GM12874 (cell line): ENCODE data around the gene WASF2.

ENCODE experiments used
- CTCF ChIP-seq: IDR thresholded peaks from 2 replicates; pipeline ENCODE4 v1.5.1; 2011; ENCODE audit warnings: low read depth, mild to moderate bottlenecking, control low read depth, low read length, moderate library complexity; ENCODE audit not compliant: insufficient read depth

WASF2 gene

GRCh38 chr1:27530192-27530591 lies 40.2 kb upstream of the WASF2 start:
- TF ChIP-seq CTCF, result no peak

DNA sequence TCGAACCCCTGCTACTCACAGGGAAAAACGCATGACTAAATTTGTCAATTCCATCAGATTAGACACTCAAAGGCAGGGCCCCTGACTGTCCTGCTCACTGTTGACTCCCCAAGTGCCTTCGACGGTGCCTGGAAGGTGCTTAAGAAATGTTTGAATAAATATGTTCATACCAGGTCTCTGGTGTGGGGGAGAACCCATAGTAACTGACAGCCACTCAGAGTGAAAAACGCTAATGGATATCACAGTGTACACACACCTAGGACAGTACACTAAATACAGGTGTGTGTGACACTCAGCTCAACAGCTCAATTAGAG lies 39.7 kb upstream of the WASF2 start:
- TF ChIP-seq CTCF, result no peak

GRCh38 chr1:27528818-27529703 lies 39.1 kb upstream of the WASF2 start:
- TF ChIP-seq CTCF, result no peak

GRCh38 chr1:27527890-27528817 lies 38.2 kb upstream of the WASF2 start:
- no peak for TF ChIP-seq CTCF

- no peak for TF ChIP-seq CTCF
Observed at GRCh38 chr1:27527223-27527889, 37.4 kb upstream of the WASF2 start.

GRCh38 chr1:27526569-27527222 lies 36.7 kb upstream of the WASF2 start:
- TF ChIP-seq CTCF, result no peak
